ENCODE results near the gene MRPS18B.
"Not testable (repeated sequence)": the region's sequence is repeated elsewhere in the genome, so short reads cannot be mapped to it uniquely, and the experiment has no call there.

MRPS18B gene

GRCh38 chr6:30626484-30627366 is 9.1 kb downstream of the MRPS18B start, which contains the start of gene ATAT1:
ATAT1 (plus strand) TSS chr6:30626874.
- intact Hi-C loops (cut with DNase I), result no loop called here
- DNase-seq, result peak; percentile 89 to 99 (median 94)

GRCh38 chr6:30635834-30636233 is 18.2 kb downstream of the MRPS18B start:
- no peak for DNase-seq
- intact Hi-C loops (cut with DNase I), result no loop called here

- intact Hi-C loops (cut with DNase I), result no loop called here
Measured at GRCh38 chr6:30640481-30640880, 22.8 kb downstream of the MRPS18B start.

DNA sequence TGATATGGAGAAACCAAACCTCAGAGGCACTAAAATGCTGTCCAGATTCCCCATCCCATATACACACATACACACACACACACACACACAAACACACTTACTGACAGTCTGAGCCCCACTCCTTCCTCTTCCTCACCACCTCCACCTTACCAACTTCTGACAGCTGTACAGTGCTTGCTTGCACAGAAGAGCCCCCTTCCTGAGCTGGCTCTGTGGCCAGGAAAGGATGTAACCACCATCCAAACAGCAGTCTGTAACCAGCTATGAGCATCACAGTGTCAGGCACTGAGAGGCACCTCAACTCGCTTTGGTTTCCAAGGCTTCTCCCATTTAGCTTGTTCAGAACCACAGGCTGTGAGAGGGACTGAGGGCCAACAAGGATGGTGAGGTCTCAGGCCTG is 23.4 kb downstream of the MRPS18B start:
- DNase-seq, result no peak
- intact Hi-C loops (cut with DNase I), result no loop called here

More at GRCh38 chr6:30640481-30640880, 22.8 kb downstream of the MRPS18B start:
- no peak for DNase-seq

- intact Hi-C loops (cut with DNase I), result no loop called here
- peak in 1 of 10 donors; percentile 9 for DNase-seq
Measured at GRCh38 chr6:30643656-30644055, 26.0 kb downstream of the MRPS18B start.

DNA sequence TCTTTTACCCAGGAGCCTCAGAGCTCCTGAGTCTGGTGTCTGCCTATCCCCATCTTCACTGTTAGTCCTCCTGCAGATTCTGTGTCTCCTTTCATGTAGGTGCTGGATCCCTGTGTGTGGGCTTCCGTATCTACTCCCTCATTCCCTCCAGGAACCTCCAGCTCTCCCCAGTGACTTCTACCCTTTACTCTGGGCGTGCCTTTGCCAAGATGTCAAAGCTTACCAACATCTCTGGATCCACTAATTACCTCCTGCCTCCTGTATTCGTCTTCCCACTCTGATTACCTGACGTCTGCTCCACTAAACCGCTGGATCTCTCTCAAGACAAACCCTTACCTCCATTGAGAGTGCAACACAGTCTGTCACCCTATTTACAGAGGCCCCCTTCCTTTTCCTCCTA is 27.1 kb downstream of the MRPS18B start:
- intact Hi-C loops (cut with DNase I), result no loop called here
- peak in 1 of 10 donors; percentile 21 for DNase-seq

DNA sequence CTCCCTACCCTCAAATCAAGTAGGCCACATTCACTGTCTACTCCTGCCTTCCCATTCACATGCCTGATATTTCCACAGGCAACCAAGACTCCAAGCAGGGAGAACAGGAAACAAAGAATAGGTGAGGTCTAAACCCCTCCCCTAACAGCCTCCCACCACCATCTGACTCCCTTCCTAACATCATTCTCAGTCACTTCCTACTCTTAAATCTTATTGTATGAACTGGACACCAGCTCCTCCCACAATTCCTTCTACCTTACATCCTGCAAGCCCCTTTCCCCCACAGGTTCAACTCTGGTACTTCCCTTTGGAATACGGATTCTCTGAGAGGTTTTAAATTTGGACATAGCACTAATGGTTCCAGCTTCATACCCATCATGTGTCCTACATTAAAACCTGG is 28.3 kb downstream of the MRPS18B start:
- intact Hi-C loops (cut with DNase I), result loop anchor here (2.0 kb wide), 1 partner anchor 71 kb away; the partner anchor contains the start of gene MDC1
- DNase-seq, result no peak

DNA sequence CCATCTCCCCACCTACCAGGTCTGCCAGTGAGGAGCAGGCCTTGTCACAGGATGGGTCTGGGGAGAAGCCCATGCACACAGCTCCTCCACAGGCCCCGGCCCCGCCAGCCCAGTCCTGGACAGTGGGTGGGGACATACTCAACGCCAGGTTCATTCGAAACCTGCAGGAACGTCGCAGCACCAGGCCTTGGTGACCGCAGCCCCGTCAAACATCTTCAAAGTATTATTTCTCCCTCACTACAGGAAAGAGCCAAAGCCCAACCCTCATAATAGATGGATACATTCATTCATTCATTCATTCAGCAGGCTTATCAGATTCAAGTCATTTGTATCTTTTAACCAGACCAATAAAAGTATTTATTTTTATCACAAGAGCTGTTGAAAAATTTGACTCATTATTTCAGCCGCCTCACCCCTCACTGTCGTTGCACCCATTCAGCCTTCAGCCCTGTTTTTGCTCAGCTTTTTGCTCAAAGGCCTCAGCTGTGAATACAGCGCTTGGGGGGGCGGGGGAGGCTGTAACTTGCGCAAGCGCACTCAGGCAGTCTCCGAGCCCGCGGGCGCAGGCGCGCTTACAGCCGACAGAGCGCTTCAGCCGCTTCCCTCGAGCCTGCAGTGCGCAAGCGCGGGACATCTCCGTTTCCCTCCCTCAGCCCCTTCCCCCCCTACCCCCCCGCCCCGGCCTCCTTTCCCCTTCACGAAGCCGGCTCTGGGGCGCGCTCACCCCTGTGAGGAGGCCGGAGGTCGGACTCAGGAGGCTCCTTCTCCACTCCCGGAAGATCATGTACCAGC is 29.0 kb downstream of the MRPS18B start, which contains the start of gene C6orf136:
Gene C6orf136 (plus strand): TSS at position 684 of the 792 bp plus-strand sequence. CDS start 99 bp downstream, at position 783.
- DNase-seq, result peak; percentile 89 to 99 (median 93)
- intact Hi-C loops (cut with DNase I), result loop anchor here (2.0 kb wide), 1 partner anchor 70 kb away; the partner anchor contains the start of gene MDC1

DNA sequence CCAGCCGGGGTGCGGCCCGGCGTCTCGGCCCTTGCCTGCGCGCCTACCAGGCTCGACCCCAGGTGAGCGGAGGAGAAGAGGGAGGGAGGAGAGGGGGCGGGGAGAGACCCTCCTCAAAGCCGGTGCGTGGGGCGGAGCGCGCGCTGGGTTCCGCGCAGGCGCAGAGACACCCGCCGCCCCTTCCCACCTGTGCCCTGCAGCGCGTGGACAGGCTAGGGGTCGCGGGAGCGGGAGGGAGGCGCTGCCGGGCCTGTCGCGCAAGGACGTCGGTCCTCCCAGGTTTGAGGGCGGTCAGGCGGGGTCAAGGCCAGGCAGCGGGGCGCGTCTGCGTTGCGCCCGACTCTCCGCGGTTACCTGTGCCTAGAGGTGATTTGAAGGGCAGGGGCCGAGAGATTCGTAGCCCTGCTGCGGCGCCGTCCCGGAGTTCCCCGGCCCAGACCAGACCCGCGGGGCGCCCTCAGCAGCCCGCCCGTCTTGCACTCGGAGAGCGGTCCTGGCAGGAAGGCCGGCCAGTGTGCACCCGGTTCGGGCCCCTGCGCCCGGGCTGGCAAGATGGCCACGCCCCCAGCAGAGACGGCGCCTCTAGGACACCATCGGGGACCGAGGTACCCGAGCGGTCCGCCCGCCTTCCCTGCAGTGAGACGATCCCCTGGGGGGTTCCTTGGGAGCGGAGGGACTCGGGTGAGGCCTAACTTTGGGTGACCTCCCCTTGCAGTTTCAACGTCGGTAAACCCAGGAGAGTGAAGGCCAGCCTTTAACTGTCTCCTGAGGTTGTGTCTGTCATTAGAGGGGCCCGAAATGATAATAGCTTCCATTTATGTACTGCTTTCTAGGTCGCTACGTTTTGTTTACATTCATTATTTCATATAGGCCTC is 29.8 kb downstream of the MRPS18B start:
- peak; percentile 52 to 95 (median 69) for DNase-seq

DNA sequence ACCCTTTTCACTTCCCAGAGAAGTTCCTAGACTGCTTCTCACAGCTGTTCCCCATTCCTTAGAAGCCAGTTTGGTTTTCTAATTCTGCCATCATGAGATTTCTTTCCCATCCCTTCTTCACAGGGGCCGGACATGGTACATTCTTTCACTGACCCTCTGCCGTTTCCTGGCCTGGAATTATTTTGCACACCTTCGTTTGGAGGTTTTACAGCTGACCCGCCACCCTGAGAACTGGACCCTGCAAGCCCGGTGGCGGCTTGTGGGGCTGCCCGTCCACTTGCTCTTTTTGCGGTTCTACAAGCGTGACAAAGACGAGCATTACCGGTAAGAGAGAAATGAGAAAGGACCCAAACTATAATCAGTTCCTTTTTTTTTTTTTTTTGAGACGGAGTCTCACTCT is 33.5 kb downstream of the MRPS18B start:
- no peak for DNase-seq
- intact Hi-C loops (cut with DNase I), result no loop called here

More for the DNA sequence above, 29.8 kb downstream of the MRPS18B start:
- intact Hi-C loops (cut with DNase I), result loop anchor here (2.0 kb wide), 1 partner anchor 69 kb away; the partner anchor contains the start of gene MDC1

DNA sequence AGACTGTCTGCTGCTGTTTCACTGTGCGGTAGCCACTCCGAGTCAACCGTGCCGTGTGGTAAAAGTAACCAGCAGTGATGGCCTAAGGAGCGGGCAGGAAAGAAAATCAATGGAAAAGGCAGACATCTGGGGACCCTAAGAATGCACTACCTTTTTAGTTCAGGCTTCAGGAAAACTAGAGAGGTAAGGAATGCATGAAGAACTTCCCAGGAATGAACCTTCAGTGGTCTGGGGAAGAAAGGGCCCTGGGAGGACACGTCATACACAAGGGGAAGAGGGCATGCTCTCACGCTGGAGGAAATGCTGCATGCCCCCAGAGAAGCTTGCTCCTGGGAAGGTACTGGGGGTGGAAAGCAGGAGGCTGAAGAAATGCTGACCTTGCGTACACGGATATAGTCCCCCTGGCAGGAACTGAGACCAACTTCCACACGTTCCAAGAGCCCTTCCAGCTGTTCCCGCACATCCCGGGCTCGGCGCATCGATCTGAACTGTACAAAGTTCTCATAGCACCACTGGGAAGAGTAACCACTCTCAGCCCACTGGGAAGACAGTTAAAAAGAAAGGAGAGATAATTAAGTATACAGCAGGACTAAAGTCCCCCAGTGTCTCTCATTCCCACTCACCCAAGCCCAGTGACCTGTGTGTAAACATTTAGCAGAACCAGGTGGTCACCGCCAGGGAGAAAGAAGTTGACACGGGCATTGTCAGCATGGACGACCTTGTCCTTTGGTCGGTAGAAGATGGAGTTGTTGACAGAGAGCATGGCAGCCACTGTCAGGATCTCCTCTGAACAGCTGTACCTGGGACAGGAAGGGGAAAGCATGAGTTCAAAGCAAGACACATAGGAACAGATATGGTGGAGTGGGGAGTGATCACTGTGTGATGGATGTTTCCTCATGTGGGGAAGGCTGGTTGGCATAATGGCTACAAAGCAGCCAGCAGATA is 37.4 kb downstream of the MRPS18B start:
- DNase-seq, result no peak
- intact Hi-C loops (cut with DNase I), result no loop called here

- DNase-seq, result no peak
- intact Hi-C loops (cut with DNase I), result no loop called here
Measured at GRCh38 chr6:30655743-30656094, 38.1 kb downstream of the MRPS18B start.

- peak in 1 of 10 donors; percentile 87 for DNase-seq
- intact Hi-C loops (cut with DNase I), result no loop called here
Measured at GRCh38 chr6:30656513-30656912, 38.9 kb downstream of the MRPS18B start.

- no peak for DNase-seq
- intact Hi-C loops (cut with DNase I), result no loop called here
Measured at GRCh38 chr6:30657454-30657853, 39.8 kb downstream of the MRPS18B start.

GRCh38 chr6:30657922-30658321 is 40.3 kb downstream of the MRPS18B start:
- intact Hi-C loops (cut with DNase I), result not testable (repeated sequence)

GRCh38 chr6:30664994-30665767 is 47.5 kb downstream of the MRPS18B start:
- no peak for DNase-seq
- intact Hi-C loops (cut with DNase I), result no loop called here

More at GRCh38 chr6:30657922-30658321, 40.3 kb downstream of the MRPS18B start:
- DNase-seq, result not testable (repeated sequence)

DNA sequence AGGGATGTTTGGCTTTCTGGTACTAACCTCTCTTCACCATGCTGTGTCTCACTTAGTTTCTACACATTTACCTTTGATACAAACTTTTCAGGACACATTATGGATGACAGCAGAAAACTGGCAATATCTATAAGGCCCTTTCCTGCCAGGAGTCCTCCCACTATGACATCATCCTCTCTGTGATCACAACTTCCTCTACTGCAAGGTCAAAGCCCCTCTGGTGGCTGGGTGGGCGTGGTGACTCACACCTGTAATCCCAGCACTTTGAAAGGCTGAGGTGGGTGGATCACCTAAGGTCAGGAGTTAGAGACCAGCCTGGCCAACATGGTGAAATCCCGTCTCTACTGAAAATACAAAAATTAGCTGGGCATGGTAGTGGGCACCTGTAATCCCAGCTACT is 48.7 kb downstream of the MRPS18B start:
- intact Hi-C loops (cut with DNase I); DNase-seq: not testable (repeated sequence)

Data from posterior cingulate gyrus (tissue), 11 donors.